GM19193 (cell line): ENCODE results near the gene SLC16A10.

Source experiments
- POLR2A ChIP-seq: IDR thresholded peaks from 4 replicates; pipeline ENCODE4 v1.6.1; 2011; ENCODE audit not compliant: insufficient read depth, insufficient read length; ENCODE audit errors: extremely low read depth

Gene SLC16A10

GRCh38 chr6:111118826-111119225 is 31.5 kb downstream of the SLC16A10 start:
- TF ChIP-seq POLR2A = no peak

GRCh38 chr6:111119571-111120329 is 32.4 kb downstream of the SLC16A10 start:
- no peak for TF ChIP-seq POLR2A

- TF ChIP-seq POLR2A = no peak
Measured at GRCh38 chr6:111121789-111122350, 34.6 kb downstream of the SLC16A10 start.

GRCh38 chr6:111122458-111123286 is 35.4 kb downstream of the SLC16A10 start:
- no peak for TF ChIP-seq POLR2A

GRCh38 chr6:111124406-111124805 is 37.1 kb downstream of the SLC16A10 start:
- TF ChIP-seq POLR2A = no peak

GRCh38 chr6:111129013-111129412 is 41.7 kb downstream of the SLC16A10 start:
- TF ChIP-seq POLR2A = no peak

GRCh38 chr6:111147440-111147839 is 60.1 kb downstream of the SLC16A10 start:
- no peak for TF ChIP-seq POLR2A

GRCh38 chr6:111148110-111148509 is 60.8 kb downstream of the SLC16A10 start:
- TF ChIP-seq POLR2A = no peak

- TF ChIP-seq POLR2A = no peak
Measured at GRCh38 chr6:111150577-111150976, 63.3 kb downstream of the SLC16A10 start.

- no peak for TF ChIP-seq POLR2A
Measured at GRCh38 chr6:111154981-111155380, 67.7 kb downstream of the SLC16A10 start.

- no peak for TF ChIP-seq POLR2A
Measured at GRCh38 chr6:111157412-111157811, 70.1 kb downstream of the SLC16A10 start.

- no peak for TF ChIP-seq POLR2A
Measured at GRCh38 chr6:111159633-111160032, 72.3 kb downstream of the SLC16A10 start.

- no peak for TF ChIP-seq POLR2A
Measured at GRCh38 chr6:111161650-111162049, 74.3 kb downstream of the SLC16A10 start.

GRCh38 chr6:111162504-111162903 is 75.2 kb downstream of the SLC16A10 start:
- TF ChIP-seq POLR2A = no peak

GRCh38 chr6:111171577-111172400 is 84.5 kb downstream of the SLC16A10 start:
- no peak for TF ChIP-seq POLR2A
